NCI-H1048 (cell line): ENCODE measurements around the gene RIPOR2.

Source experiments
- DNase-seq: peaks from one replicate; lab custom pipeline; 2025; lab: John Stamatoyannopoulos, UW

RIPOR2 gene, protein sequence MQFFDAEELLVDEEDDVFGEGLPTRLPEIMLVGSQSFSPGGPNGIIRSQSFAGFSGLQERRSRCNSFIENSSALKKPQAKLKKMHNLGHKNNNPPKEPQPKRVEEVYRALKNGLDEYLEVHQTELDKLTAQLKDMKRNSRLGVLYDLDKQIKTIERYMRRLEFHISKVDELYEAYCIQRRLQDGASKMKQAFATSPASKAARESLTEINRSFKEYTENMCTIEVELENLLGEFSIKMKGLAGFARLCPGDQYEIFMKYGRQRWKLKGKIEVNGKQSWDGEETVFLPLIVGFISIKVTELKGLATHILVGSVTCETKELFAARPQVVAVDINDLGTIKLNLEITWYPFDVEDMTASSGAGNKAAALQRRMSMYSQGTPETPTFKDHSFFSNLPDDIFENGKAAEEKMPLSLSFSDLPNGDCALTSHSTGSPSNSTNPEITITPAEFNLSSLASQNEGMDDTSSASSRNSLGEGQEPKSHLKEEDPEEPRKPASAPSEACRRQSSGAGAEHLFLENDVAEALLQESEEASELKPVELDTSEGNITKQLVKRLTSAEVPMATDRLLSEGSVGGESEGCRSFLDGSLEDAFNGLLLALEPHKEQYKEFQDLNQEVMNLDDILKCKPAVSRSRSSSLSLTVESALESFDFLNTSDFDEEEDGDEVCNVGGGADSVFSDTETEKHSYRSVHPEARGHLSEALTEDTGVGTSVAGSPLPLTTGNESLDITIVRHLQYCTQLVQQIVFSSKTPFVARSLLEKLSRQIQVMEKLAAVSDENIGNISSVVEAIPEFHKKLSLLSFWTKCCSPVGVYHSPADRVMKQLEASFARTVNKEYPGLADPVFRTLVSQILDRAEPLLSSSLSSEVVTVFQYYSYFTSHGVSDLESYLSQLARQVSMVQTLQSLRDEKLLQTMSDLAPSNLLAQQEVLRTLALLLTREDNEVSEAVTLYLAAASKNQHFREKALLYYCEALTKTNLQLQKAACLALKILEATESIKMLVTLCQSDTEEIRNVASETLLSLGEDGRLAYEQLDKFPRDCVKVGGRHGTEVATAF

DNA sequence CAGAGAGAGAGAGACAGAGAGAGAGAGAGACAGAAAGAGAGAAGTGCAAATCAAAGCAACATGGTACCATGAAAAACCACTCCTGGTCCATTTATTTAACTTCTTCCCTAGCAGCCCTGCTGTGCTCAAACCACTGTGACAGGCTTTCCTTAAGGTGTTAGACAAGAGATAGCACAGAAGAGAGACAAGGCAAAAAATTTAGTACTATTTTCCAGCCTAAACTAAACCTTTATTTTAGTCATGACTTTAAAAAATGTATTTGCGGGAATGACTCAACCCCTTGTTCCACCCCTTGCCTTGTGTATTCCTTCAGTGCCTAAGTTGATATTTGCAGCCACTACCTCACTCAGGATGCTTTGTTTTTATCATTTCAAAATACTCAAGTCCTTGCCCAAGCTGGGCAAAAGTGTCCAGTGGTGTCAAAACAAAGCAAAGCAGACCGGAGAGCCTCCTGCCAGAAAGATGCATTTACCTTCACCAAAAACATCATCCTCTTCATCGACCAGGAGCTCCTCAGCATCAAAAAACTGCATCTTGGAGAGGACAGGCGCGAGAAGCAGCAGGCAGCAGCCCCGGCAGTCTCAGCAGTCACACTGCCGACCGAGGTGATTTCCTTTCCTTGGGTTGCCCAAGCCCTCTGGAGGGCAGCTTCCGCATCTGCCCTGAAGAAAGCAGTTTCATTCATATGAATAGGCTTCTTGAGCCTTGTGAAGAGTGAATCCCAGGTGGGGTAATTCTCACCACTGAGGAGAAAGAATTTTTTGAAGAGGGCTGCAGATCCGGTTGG is at the start of gene RIPOR2:
TSS of gene RIPOR2 (minus strand) at position 595 of the 787 bp plus-strand sequence. CDS start at position 533, 62 bp downstream.
- DNase-seq, result no peak

DNA sequence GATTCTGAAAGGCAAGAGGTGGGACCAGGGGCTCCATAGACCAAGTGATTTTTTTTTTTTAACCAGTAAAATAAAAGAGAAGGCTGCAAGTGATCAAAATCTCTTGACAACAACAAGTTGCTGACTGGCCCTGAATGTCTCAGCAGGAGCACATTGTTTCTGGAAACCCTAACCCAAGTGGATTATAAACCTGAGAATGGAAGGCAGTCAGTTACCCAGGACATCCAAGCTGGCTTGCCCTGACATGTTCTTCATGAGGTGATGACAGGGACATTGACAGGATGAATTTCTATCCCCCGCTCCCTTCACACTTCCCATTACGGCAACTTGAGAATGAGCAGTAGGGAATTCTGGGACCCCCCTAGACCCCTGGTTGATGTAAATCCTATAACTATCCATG is 49.6 kb upstream of the RIPOR2 start:
- no peak for DNase-seq

DNA sequence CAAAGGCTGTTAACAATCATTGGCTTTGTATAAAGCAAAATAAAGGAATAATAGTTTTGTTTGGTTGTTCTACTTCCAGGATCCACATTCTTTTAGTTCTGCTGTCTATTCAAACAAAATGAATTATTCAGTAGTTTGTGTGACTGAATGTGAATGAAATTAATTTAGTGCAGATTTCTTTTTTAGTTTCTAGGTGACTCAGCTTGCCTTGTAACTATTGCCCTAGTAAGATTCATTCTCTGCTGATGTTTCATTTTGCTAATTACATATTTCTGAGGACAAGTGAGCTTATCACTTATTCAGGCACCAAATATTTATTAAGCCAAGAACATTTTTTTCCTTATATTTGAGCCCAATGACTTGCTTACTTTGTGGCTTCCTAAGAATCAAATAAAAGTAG is 46.5 kb upstream of the RIPOR2 start:
- no peak for DNase-seq

DNA sequence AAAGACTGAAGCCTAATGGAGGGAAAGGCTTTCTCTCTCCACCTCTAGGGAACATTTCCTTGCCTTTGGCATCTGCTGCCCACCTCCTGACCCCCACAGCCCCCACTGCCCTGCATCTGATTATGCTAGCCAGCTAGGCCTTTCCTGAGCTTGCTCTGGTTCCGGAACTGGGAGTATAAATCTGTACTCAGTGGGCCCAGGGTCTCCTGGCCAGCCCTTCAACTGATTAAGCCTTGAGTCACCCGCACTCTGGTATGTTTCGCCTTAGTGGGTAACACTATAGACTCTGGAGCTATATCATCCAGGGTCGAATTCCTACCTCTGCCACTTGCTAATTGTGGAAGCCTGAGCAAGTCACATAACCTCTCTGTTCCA is 45.6 kb upstream of the RIPOR2 start:
- DNase-seq, result no peak

DNA sequence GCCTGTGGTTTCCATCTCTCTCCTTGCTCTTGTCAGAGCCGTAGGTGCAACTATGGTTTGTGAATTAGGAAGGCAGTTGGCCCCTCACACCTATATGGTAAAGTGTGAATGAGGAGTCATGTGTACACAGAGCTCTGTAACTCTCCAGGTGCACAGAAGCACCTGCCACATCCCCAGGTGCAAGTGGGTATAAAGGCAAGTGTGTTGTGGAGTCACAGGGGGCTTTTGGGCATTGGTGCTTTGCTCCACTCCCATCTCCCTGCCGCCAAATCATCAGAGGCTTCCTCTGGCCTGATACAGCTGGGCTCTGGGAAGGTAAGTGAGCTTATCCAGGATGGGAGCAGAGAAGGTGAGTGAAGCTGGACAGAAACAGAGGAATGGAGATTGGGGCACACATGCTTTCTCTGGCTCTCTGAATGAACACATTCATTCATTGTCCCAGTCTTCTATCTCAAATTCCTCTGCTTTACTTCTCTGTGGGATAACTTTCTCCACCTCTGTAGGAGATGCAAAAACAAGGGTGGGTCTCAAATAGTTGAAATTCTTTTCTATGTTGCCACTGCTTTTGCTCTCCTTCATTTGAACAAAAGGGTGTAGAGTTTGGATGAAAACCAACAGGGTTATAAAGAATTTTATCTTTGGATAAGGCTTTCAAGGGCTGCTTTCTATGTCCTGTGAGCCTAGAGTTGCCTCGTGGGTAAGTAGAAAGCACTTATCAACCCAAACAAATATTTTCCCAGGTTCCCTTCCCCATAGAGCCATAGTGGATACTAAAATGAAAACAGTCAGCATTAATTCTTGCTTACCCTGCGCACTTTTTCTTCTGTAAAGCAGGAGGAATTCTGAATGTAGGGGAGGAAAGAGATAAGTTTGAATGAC is 45.0 kb upstream of the RIPOR2 start:
- no peak for DNase-seq

DNA sequence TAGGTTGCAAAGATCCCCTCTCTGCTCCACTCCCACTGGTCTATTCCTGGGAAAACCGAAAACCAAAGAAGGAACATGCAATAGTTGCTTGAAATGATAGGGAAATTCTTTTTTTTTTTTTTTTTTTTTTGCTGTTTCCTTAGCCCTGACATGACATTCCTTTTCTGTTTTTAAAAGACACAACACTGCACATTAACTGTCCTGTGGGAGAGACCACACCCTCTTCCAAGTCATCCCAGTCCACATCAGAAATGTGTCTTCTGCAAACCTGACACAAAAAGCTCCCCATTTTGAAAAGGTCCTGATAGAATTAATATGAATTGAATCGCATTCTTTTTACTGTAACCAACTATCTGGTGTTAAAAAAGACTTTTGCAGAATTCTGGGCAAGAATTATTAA is 43.4 kb upstream of the RIPOR2 start:
- no peak for DNase-seq

DNA sequence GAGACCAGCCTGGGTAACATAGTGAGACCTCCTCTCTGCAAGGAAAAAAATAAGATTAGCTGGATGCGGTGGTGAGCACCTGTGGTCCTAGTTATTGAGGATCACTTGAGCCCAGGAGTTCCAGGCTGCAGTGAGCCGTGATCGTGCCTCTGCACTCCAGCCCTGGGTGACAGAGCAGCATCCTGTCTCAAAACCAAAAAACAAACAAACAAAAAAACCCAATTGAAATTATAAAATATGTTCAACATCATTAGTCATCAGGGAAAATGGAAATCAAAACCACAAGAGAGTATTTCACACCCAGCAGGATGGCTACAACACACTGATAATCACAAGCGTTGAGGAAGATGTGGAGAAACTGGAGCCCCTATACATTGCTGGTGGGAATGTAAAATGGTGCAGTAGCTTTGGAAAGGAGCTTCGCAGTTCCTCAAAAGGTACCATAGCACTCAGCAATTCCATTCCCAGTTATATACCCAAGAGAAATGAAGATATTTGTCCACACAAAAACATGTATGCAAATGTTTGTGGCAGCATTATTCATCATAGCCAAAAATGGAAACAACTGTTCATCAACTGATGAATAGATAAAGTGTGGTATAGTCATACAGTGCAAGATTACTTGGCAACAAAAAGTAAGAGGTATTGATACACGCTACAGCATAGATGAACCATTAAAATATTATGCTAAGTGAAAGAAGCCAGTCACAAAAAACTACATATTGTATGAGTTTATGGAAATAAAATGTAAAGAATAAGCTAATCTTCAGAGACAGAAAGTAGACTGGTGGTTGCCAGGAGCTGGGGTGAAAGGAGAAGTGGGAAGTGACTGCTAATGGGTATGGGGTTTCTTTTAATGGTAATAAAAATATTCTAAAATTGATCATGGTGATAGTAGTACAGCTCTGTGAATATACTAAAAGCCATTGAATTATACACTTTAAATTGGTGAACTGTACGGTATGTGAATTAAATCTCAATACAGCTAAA is 38.7 kb upstream of the RIPOR2 start:
- DNase-seq, result no peak

DNA sequence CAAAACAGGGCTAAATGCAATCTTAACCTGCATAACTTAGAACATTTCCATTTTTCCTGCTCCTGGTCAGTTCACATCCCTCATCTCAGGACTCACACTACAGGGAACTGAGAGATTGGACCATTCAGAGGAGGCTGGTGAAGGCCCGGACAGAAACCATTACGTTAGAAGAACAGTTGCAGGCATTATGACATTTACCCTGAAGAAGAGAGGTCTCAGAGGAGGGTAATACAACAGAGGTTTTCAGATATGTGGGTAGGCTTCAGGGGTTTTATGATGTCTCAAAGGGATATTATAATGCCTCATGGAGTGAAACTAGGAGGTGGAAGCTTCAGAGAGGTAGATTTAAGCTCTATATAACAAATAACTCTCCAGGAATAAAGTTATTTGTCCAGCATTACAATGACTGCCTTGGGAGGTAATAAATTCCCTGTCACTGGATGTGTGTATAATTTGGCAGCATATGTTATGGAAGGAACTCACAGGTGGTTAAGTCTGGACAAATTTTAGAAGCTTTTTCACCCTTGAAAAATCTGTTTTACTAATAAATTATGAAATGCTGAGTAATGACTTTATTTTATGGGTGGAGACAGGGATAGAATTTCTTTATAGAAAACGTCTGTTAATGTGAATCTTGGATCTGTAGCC is 36.7 kb upstream of the RIPOR2 start:
- no peak for DNase-seq

DNA sequence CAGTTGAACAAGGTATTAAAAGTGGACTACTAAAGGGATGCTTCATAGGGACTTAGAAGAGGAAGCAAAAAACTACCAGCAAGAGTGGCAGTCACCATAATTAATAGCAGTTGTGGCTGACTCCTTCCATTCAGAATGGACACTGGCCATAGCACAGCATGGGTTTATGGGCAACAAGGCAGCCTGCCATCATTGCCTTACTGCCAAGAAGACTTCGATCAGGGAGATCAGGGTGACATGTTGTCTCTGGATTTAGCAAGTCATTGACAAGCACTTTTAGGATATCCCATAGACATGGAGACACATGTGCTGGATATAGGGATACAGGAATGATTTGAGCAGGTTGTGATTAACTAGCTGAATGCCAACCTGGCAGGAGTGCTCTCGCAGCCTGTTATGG is 35.3 kb upstream of the RIPOR2 start:
- no peak for DNase-seq

DNA sequence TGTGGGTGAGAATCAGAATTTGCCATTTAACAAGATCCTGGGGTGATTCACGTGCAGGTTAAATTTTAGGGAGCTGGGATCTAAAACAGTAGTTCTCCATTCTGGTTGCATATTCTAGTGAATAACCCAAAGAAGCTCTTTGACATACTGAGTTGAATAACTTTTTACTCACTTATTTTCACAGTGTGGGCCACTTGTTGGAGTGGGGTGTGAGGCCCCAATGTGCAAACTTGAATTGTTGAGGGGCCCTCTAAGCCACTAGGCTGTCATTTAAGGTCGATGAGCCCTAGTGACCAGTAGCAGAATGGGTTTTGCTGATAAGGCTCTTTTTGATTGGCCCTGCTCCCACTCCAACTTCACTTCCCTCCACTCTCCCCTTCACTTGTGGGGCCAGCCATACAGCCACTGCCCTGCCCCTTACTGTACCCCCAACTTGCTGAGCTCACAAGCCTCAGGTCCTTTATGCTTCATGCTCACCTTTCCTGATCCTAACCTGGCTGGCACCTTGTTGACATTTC is 33.6 kb upstream of the RIPOR2 start:
- no peak for DNase-seq

DNA sequence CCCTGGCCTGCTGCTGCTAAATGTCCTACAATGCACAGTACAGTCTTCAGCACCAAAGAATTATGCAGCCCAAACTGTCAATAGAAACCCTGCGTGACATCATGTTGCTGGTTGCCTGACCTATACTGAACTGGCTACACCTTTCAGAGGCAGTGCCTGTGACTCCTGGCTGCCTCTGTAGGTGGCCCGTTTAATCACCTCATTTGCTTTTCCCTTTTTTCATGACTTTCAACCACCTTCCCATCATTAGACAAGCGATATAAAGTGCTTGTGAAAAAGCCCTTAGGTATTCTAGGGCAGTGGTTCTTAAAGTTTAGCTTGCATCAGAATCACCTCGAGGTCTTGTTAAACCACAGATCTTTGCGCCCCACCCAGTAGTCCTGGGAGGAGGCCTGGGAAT is 33.0 kb upstream of the RIPOR2 start:
- DNase-seq, result no peak

DNA sequence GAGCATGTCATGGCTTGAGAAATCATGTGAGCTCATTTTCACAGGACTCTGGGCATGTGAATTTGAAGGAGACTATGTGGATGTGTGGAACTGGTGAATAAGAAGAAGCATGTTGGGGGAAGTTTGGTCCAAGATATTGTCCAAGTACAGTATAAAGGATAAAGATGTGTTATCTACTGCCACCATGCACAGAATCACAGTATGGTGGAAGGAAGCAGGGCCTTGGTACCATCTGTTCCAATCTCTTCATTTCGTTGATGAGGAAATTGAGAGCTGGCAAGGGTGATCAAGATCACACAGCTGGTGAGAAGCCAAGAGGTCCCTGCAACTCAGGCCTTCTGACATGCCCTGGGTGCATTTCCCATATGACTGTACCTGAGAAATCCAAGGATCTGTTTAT is 31.5 kb upstream of the RIPOR2 start:
- no peak for DNase-seq

DNA sequence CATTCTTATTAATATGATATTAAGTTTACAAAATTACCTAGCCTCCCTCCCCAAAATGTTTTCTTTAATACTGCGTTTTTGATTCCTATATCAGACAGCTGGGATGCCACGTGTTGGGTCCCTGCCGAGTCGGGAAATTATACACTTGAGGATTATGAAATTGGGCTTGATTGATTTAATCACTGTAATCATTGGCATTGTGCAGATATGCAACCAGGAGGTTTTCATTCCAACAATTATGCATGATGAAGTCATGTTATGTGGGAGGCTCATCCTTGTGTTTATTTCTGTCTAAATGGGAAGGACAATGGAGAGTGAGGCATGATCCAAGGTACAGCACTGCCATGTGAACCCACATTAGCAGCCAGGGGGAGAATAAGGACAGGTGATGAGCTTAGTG is 30.6 kb upstream of the RIPOR2 start:
- DNase-seq, result no peak

DNA sequence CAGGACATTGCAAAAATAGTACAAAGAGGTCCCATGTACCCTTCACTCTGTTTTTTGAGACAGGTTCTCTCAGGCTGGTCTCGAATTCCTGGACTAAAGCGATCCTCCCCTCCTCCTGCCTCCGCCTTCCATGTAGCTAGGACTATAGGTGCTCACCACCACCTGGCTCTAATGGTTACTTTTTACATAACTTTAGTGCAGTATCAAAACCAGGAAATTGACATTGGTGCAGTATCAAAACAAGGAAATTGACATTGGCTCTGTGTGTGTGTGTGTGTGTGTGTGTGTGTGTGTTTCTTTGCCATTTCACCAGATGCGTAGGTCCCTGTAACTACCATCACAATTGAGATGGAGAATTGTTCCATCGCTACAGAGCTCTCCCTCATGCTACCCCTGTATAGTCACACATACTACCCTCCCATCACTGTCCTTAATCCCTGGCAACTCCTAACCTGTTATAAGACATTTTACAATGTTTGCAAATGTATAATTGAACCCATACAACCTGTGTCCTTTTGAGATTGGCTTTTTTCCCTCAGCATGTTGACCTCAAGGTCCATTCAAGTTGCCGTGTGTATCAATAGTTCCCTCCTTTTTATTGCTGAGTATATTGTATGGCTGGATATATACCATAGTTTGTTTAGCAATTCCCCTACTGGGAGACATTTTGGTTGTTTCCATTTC is 28.3 kb upstream of the RIPOR2 start:
- DNase-seq, result no peak

DNA sequence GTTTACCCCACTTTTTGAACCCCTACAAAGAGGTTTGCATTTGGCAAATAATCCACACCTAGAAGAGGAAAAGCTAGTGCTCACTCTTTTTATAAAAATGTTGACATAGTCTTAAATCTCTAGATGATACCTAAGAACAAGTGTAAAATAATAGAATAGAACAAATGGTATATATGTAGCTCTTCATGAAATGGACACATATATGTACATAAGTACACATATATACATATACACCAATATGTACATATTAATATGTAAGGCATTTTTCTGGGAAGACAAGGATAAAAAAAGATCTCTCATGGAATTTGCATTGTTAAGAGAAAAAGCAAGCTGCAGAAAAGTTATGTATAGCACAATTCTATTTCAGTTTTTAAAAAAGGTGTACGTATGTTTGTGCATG is 27.6 kb upstream of the RIPOR2 start:
- DNase-seq, result no peak

DNA sequence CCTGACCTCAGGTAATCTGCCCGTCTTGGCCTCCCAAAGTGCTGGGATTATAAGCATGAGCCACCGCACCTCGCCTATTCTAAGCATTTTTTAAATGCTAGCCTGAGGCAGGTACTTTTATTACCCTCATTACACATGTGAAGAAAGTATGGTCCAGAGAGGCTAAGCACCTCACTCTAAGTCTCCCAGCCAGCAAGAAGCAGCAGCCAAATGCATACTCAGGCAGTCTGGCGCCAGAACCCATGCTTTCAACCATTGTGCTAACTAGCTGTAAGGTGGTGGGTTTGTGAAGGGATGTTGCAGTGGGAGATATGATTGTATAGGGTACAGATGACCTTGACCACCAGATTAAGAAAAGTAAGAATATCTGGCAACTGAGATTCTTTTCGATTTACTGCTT is 26.1 kb upstream of the RIPOR2 start:
- DNase-seq, result no peak

DNA sequence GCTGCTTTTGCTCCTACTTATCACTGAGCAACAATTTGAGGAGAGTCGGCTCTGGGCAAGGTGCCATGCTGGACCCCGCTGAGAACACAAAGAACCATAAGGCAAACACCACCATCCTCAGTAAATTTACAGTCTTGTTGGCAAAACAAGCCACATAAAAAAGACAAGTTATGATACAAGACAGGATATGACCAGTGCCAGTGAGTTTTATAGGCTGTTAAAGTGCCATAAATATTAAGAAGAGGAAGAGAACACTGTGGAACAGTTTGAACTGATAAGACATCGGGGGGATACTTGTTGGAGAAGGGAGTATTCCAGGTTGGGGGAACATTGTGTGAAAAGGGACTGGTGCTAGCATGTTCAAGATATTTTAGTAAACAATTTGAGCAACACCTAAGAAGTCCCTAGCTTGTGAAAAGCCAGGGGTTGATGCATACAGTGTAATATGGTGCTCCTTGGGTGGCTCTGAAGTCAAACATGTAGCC is 25.3 kb upstream of the RIPOR2 start:
- no peak for DNase-seq

DNA sequence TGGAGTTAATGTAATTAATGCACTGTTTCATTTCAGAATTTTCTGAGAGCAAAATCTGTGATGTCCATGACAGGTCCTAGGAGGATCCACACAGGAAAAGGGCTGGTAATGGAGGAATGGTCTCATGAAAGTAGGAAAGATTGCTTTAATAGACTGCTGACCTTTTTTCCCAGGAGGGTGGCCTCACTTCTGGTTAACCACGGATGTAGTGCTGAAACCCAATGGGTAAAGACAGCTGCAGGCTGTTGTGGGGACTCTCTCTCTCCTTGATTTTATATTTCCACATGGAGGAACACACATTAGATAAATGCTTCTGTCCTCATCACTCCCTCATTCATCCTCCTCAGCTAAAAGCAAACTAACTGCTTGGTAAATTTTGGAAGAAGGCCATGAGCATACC is 23.6 kb upstream of the RIPOR2 start:
- DNase-seq, result no peak
